Activated CD4-positive, alpha-beta T cell treated with anti-CD3 and anti-CD28 coated beads for 4 hours (primary cell): ENCODE data around the gene SRGAP1.

Experiments
- DNase-seq, 2 donors: peaks; one replicate each; pipeline ENCODE4 v3.0.0-alpha.2; 2020

SRGAP1 gene

DNA sequence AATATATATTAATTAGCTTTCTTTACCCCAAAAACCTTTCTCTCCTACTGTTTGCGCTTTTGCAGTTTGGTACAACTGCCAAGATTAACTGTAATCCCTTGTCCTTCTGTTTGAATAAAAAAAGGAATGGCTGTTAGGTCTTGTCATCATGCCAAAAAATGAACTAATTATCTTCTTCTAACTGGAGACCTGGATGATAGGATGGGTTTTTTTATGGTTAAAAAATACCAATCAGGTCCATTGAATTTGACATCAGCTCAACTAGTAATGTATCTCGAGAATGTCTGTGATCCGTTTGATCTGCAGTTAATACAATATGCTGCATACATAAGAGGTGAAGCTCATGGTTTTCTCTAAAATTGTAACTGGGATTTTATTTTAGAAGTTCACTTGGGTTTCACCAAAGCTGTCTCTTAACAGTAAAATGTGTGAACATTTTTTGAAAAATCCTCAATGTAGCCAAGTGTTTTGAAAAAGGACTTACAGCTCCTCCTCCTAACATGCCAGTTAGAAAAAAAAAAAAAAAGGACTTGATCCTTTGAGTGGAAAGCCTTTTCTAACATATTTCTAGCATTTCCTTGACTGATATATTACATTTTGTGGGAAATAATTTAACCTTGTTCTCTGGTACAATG is 96.8 kb downstream of the SRGAP1 start:
- no peak for DNase-seq

DNA sequence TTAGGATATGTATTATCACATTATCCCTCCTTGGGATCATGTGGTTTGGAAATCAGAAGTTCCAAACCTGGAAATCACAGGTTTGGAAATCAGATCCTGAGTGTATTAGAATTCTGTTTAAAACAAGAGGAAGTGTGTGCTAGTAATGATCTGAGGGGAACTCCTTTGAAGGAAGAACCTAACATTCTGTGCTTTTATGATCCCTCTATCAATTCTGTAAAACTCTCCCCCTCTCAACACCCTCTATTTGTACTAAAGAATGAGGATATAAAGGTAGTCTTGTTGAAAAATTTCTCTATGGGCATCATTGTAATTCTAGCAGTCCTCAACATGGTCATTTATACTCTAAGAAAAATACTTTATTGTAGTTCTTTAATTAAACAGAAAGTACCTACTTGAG is 97.4 kb downstream of the SRGAP1 start:
- no peak for DNase-seq

DNA sequence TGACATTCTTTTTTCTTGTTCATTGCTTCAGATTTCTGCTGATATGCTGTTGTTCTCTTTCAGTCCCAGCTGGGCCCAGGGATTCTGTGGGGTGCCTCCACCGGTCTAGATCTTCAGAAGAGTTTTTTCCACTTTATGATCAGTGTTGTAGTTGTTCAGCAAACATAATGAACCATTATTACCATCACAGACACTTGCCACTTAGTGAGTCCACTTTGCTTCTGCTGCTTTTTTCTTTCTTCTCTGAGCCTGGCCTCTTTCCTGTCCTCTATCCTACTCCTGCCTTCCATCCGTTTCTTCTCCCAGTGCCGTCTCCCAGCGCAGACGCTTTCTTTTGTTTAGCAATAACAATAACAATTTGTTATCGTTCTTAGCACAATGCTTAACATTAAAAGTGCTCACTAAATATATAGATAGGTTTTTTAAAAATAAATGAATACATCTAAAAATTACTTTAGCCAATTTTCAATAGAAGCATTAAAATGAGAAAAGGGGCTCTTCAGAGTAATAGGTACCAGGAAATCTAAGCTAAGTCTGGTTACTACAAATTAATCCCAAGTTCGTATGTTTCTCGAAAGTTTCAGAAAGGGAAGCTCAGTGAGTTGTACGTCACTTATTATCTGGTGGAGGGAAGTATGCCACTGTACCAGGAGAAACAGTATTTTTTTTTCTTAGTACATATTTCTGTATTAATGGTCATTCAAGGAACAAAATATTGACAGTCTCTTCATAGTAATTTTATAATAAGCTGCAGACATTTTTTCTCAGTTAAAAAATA is 98.2 kb downstream of the SRGAP1 start:
- DNase-seq, result no peak

DNA sequence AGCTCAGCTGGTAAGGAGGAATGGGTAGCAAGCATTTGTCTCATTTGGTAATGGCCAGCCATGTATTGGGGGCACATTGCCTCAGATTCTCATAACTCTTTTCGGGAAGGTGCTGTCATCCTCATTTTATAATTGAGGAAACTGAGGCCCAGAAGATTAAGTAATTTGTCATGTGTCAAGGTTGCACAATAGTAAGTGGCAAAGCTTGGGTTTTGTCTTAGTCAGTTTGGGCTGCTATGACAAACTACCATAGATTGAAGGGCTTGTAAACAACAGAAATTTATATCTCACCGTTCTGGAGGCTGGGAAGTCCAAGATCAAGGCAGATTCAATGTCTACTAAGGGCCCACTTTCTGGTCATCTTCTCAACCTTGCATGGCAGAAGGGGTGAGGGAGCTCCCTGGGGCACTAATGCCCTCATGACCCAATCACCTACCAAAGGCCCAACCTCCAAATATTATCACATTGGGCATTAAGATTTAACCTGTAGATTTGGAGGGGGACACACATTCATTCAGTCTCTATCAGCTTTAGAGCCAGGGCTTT is 99.6 kb downstream of the SRGAP1 start:
- DNase-seq, result no peak

DNA sequence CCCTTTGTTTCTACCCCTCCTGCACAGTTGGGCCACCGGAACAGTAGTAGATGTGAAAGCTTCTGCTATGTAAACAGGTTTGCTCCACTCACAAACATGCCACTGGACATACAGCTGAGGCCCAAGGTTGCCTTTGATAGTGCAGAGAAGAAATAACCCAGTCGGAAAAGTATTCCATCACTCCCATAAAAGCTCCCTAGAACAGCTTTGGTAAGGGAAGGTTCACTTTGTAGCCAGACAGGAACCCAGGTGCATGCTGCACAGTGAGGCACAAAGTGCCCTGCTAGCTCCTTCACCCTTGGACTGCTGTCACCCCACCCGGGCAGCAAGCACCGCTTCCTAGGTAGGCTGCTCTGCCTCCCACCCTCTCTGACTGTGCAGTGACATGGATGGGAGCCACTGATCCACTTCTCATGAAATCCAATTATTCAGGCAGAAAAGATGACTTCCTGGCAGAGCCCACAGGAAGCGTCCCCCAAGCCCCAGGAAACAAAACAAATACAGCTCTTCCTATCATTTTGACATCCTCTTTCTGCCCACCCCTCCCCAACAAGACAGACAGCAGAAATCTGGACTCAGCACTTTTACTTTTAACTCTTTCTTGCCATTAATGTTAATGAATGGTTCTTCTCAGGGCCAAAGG is 100.2 kb downstream of the SRGAP1 start:
- no peak for DNase-seq

DNA sequence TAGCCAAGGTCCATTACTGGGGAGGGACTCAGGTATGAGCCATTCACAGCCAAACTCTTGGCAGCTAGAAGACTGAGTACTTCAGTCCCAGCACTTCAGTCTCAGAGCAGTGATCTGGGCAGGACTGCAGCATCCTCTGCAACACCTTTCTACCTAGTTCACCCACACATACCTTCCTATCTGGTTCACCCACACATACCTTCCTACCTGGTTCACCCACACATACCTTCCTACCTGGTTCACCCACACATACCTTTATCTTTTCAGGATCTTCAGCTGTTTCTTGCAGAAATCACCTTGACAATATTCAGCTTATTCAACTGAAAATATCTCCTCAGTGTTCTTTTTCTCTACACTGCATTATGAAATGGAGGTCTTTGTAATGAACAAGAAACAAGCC is 101.3 kb downstream of the SRGAP1 start:
- DNase-seq, result no peak

DNA sequence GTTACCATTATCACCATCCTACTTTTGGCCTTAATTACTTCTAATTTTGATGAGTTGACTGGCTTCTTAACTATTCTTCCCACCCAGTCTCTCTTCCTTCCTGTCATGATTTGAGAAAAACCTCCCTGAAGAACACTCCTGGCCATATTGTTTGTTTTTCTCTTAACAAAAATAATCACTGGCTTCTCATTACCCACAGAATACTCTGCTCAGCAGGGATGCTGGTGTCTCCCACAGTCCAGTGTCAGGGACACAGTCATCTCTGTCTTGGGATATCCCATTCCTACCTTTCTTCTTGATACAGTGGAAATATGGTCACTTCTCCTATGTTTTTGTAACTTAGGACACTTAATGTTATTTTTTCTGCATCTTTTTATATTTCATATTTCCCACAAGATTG is 103.7 kb downstream of the SRGAP1 start:
- DNase-seq, result no peak

DNA sequence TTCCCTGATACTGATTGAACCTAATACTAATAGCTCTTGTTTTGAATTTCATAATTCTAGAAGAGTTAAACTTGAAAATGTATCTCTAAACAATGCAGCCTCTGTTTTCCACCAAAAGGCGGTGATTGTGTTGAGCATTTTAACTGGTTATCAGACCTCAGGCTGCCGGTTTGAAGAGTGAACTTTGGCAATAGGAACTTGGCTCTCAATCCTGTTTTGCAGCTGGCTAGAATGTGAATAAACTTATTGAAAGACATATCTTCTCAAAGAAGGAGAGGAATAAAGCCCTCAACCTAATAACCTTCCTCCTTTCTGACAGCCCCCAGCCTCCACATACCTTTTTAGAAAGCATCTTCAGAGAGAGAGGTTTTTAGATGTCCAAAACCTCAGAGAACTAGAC is 105.4 kb downstream of the SRGAP1 start:
- no peak for DNase-seq

DNA sequence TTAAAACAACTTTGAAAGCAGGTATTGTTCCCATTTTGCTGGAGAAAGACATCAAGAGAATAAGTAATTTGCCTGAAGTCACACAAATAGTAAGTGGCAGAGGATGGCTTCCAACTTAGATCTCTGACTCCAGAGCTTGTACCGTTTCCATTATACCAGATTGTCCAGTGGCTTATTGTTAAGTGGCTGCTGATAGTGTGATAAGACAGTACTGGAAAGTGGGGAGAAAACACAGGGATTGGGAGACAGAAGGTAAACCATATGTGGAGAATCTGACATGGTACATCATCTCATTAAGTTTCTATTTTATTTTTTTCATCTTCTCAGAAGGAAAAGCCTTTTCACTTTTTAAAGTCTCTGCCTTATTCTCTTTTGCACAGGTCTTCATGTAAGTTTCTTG is 108.5 kb downstream of the SRGAP1 start:
- no peak for DNase-seq

DNA sequence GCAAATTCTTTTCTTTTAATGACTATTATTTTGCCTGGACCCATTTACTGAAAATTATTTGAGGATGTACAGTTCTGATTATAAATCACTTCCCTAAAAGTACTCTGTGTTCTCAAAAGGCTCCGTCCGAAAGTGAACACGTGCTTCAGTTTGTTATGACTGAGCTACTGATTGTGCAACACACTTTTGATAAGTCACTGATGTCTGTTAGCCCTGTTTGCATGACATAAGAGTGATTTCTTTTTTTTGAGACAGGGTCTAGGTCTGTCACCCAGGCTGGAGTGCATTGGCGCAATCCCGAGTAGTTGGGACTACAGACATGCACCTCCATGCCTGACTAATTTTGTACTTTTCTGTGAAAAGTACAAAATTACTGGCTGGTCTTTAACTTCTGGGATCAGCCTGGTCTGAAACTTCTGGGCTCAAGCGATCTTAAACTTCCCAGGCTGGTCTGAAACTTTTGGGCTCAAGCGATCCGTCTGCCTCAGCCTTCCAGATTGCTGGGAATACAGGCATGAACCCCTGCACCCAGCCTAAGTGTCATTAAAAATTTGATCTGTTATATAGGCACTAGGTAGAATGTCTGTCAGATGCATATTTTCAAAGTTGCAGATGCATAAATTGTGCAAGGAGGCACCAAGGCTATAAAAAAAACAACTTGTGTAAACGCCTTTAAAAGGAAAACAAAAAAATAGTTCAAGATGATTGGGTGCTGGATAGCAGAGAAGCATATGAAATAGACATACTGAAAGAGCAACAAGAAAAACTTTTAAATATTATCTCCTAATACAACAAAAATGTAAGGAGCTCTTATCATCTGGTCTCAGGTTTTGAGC is 111.5 kb downstream of the SRGAP1 start:
- no peak for DNase-seq

DNA sequence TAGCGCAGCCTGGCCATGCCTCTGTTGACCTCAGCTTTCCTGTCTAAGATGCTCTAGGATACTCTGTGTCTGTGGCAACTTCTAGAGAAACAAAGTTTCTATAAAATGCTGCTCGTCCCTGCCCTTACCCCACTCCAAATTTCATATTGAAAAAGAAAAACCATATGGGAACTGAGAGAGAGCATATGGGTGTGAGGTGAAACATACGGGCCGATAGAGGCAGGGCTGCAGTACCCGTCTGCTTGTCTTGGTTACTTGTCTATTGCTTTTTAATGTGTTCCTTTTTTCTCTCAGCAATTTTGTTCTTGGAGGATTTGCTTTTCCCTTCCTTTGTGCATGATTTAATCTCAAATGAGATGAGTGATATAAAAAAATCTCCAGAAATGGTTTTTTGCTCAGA is 113.0 kb downstream of the SRGAP1 start:
- DNase-seq, result no peak

DNA sequence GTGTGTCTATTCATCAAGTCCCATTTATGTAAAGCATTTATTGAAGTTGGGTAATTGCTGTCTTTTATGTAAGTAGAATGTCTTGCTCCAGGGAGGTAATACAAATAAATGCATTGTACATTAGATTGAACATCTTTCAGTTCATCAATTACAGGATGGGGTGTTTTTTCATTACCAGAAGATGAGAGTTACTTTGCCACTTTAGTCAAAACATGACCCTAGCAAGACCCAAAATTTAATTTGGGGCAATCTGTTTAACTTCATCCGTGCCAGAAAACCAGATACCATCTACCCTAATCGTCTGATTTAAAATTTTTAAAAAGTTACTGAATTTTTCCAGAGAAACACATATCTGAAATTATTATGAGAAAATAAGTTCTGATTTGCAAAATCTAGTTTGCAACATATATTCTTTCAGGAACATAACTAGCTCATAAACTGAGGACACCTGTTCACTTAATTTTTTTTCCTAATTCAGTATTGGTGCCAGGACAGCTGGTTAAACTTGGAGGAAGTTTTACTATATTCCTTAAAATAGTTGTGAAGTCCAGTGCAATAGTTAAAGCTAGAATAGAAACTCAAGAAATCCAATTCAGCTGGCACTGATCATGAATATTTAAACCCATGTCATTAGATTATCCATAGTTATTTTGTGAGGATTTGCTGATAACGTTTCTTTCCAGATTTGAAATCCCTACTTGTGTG is 114.5 kb downstream of the SRGAP1 start:
- no peak for DNase-seq

DNA sequence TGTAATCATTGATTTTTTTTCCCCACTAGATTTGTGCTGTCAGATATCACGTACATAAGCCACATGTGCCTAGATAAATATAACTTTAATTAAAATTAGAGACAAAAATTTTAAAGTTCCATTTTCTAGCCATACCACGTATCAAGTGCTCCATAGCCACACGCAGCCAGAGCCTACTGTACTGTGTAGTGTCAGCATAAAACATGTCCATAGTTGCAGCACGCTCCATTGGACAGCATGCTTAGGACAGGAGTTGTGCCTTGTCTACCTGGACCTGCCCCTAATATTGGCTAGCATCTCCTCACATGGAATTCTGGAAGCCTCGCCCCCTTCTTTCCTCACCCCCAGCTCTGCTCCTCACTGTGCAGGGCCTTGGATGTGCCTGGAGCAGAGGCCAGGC is 116.5 kb downstream of the SRGAP1 start:
- no peak for DNase-seq

DNA sequence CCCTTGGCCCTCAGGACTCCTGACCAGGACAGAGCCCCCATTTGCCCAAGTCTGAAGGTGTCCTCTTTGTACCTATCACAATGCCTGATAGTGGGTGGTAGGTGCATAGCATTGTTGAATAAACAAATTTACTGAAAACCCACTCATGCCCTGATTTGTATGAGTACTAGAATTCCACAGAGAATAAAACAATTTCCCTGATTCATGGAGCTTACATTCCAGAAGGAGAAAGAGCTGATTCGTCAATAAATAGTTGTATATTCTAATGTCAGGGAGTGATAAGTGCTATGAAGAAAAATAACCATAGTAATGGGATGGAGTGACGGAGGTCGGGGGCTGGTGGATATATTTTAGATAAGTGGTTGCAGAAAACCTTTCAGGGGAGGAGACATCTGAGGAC is 117.0 kb downstream of the SRGAP1 start:
- DNase-seq, result no peak

DNA sequence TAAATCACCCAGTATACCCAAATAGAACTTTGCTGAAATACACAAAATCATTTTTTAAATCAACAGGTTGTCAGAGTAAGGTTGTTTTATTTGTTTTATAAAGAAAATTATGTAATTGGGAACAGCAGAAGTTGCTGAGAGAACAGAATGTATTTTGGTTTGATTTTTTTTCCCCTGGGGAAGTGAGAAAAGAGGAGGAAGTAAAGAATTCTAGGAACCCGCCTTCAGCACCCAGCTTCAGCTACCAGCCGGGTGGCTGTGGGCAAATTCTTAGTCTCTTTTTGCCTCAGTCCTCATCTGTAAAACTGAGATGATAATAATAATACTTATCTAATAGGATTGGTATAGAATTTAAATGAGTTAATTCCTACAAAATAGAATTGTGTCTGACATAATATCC is 119.4 kb downstream of the SRGAP1 start:
- no peak for DNase-seq

DNA sequence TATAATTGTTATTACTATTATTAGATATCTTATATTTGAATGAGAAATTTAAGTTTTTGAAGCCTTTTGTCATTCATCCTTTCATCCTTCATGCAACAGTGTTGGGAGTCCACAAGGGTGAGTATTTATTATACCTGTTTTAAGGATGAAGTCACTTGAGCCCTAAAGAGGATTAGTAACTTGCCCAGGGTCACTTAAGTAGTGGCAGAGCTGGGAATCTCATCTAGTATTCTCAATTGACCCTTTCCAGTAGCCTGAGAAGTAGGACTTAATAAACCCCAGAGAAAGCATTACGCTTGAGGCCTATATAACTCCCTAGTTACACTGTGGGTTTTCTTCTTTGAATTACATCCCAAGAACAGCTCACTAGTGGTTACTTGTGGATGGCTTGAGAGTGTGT is 119.8 kb downstream of the SRGAP1 start:
- no peak for DNase-seq

DNA sequence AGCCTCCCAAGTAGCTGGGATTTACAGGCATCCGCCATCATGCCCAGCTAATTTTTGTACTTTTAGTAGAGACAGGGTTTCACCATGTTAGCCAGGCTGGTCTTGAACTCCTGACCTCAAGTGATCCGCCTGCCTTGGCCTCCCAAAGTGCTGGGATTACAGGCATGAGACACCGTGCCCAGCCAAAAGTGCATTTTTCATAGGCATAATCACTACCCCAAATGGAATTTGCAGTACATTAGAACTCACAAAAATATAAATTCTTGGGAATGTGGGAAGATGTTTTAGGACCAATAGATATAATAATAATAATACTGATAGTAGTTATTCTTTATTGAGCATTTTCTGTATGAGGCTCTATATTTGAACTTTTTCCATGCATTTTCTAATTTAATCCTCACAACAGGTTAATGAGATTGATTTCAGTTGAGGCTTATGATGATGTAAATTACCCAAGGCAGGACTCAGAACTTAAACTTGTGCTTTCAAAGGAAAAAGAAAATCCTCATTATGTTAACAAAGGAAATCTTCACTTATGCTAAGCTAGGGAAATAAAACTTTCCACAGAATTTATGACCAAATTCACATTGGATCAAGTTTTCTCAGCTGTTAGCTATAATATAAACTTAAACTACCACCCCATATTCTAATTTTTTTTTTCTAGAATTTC is 121.6 kb downstream of the SRGAP1 start:
- no peak for DNase-seq

DNA sequence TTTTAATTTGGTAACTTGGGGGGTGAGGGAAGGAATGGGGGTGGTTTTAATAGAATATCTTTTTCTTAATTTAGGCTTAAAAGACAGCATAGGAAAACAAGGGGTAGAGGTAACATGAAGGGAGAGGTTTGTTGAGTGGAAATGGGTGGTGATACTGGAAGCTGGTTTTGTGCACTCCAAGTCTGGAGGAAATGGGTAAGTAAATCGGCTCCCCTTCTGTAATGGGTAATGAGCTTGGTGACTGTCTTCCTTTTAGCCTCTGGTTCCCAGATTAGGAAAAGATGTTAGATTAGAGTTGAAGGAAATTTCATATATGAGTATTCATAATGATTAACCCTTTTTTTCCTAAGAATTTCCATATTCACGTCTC is 122.1 kb downstream of the SRGAP1 start:
- DNase-seq, result no peak

DNA sequence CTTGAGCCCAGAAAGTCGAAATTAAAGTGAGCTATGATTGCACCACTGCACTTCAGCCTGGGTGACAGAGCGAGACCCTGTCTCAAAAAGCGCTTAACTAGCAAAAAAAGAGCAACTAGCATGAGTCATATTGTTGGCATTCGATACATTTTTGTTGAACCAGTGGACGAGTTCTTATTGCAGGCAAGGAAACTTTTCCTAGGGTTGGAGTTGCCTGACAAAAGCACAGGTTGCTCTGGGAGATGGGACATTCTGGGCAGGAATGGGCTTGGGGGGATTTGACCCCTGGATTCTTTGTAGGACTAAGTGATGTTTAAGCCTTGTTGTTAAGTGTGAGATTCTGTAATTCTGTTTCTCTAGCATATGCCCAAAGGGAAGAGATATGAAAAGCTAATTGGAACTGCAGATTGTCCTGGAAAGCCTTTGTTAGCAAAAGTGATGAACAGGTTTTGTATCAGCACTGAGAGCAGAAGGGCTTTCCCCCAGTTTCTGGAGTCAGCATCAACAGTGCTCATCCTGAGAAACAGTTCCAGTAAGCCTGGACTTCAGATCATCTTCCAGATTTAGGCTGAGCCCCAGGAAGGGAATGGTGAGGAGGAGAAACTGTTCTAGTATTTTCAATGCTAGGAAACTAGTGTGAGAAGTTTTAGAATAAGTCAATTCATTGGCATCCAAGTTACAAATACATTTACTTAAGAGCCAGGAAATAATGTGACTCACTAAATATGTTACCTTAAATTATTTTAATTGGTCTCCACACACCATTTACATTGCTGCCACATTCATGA is 123.1 kb downstream of the SRGAP1 start:
- no peak for DNase-seq

DNA sequence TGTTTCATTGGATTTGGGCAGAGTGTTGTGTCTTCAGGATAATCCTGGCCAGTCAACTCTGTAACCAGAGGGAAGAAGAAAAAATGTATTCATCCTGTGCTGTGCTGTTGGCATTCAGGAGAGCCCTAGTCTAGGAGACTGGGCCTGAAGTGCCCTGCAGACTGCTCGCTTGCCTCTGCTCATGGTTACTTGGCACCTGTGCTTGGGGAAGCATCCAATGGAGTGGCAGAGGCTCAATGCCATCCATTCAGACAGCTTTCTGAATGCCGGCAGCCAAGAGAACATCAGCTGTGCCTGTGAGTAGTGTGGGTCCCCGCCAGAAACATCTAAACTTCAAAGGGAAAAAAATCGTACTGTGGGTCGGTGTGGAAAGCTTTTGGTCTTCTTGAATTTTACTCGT is 124.2 kb downstream of the SRGAP1 start:
- no peak for DNase-seq

DNA sequence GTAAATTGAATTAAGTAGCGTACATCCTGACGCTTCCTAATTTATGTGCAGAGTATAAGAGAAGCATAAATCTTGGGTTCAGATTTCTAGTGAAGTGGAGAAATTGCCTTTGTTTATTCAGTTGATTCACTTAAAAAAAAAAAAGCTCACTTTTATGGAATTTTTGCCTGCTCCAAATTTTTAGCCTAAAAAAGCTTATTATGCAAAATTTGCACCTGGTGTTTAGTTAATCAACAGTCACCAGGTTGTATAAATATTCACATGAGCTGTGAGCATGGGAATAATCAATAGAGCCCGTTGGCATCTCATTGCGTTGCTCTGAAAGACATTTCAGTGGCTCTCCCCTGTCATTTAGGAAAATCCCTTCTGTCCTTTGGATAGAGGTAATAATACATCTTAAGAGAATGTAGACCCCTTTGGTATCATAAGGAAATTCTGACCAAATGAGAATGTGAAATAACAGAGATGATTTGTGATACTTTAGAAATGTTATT is 132.4 kb downstream of the SRGAP1 start:
- no peak for DNase-seq
